HFFc6 (cell line): ENCODE data around the gene ERAP2. TPM values are rescaled to one million over a fixed set of nuclear protein-coding genes. Genes with fewer than 3 reads are reported as not detected.

ENCODE experiments used
- DNase-seq: peaks from one replicate; pipeline ENCODE4 v3.0.0-alpha.2; 2018
- H3K27ac Mint-ChIP-seq: 2 replicates; pipeline ENCODE4 v1.8.0; 2020; ENCODE audit warnings: mild to moderate bottlenecking, mixed read lengths
- H3K27me3 Mint-ChIP-seq: 2 replicates; pipeline ENCODE4 v1.8.0; 2021; ENCODE audit warnings: mild to moderate bottlenecking, moderate library complexity, mixed read lengths; ENCODE audit not compliant: insufficient read depth
- H3K36me3 Mint-ChIP-seq: 2 replicates; pipeline ENCODE4 v1.8.0; 2021; ENCODE audit warnings: low read depth, mixed read lengths
- H3K4me1 Mint-ChIP-seq: 2 replicates; pipeline ENCODE4 v1.8.0; 2020; ENCODE audit warnings: low read depth, mixed read lengths
- H3K4me3 Mint-ChIP-seq: 2 replicates; pipeline ENCODE4 v1.8.0; 2020; ENCODE audit warnings: mild to moderate bottlenecking, moderate library complexity, mixed read lengths
- H3K9me3 Mint-ChIP-seq: 2 replicates; pipeline ENCODE4 v1.8.0; 2020; ENCODE audit warnings: mild to moderate bottlenecking, mixed read lengths
- total RNA-seq, 6 experiments: library from RNA; stranded (reverse); fragmentation: NEBNext Ultra II Directional; extraction: Animal tissue kit (Norgen Biotek cat#: 25700); gene quantifications; 2 replicates in 1 of 6; 3 replicates in 5 of 6; pipeline ENCODE4 v1.2.3, GENCODE V29; 2021
- TF ChIP-seq, protein P1 (sequence below): fragments of 200-600 bp; sonication (generic); IDR thresholded peaks from 2 replicates; pipeline ENCODE4 v1.5.0; 2021; ENCODE audit warnings: antibody characterized with exemption, mild to moderate bottlenecking

The ERAP2 gene
- total RNA-seq, 6 experiments from 2014 or later = 0.97 to 2.6 (median 1.5) TPM

DNA sequence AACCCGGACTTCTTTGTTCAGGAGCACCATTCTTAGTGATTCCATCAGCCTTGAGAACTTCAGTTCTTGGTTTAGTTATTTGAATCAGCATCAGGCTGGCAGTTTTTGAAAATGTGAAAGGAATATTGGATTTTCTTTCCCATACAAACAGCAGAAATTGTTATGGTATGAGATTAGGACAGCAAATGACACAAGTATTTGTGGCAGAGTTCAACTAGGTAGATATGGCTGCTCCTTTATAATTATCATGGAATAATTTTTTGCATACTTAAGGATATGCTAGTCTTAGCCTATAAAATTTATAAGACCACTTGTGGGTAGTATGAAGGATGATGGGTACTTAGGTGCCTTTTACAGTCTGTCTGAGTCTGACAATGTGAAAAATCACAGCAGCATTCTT, 25.5 kb downstream of the ERAP2 start:
- Mint-ChIP-seq H3K27ac (peak overlapping the region; percentile 47; the same call in 1 of the 2 replicates), H3K4me3 (no peak overlapping the region), H3K36me3 (peaks cover 5% of the 10 kb centered on the region; the same call in 1 of the 2 replicates), H3K4me1 (peaks cover 29% of the 10 kb centered on the region), H3K27me3 (no peaks in the 10 kb centered on the region), H3K9me3 (no peaks in the 10 kb centered on the region)
- no peak for DNase-seq
- TF ChIP-seq, protein P1, sequence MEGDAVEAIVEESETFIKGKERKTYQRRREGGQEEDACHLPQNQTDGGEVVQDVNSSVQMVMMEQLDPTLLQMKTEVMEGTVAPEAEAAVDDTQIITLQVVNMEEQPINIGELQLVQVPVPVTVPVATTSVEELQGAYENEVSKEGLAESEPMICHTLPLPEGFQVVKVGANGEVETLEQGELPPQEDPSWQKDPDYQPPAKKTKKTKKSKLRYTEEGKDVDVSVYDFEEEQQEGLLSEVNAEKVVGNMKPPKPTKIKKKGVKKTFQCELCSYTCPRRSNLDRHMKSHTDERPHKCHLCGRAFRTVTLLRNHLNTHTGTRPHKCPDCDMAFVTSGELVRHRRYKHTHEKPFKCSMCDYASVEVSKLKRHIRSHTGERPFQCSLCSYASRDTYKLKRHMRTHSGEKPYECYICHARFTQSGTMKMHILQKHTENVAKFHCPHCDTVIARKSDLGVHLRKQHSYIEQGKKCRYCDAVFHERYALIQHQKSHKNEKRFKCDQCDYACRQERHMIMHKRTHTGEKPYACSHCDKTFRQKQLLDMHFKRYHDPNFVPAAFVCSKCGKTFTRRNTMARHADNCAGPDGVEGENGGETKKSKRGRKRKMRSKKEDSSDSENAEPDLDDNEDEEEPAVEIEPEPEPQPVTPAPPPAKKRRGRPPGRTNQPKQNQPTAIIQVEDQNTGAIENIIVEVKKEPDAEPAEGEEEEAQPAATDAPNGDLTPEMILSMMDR = no peak

DNA sequence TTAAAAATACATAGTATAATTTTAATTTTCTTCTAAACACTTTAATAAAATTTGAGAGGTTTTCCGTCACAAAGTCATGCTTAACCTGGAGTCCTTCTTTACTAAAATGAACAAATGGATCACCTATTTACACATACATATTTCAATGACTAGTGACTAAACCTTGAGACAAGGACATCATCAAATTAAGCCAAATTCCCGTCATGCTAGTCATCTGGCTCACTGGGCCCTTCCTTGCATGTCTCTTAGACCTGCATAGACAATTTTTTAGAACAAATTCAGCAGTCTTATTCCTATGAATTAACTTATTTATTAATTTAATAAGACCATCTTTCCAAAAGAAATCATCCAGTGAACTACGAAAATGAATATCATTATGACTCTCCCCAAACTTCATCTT, 26.6 kb downstream of the ERAP2 start:
- Mint-ChIP-seq H3K36me3 (peaks cover 5% of the 10 kb centered on the region; the same call in 1 of the 2 replicates), H3K27ac (no peak overlapping the region; the same call in 1 of the 2 replicates), H3K27me3 (no peaks in the 10 kb centered on the region), H3K9me3 (no peaks in the 10 kb centered on the region), H3K4me1 (peaks cover 29% of the 10 kb centered on the region), H3K4me3 (no peak overlapping the region)
- no peak for DNase-seq
- TF ChIP-seq, protein P1 = no peak

DNA sequence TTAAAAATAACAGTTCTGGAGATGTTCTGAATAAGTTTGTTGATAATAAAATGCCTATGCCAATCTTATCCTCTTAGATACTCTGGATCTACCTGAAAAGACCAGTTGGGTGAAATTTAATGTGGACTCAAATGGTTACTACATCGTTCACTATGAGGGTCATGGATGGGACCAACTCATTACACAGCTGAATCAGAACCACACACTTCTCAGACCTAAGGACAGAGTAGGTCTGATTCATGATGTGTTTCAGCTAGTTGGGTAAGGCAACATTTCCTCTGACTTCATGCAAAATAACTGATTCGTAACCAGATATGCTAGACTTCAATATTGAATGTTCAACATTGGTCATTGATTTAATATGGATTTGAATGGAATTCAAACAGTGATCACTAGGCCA, 27.0 kb downstream of the ERAP2 start:
- H3K27me3 Mint-ChIP-seq = no peaks in the 10 kb centered on the region
- no peak for DNase-seq
- H3K9me3 Mint-ChIP-seq = no peaks in the 10 kb centered on the region
- no peak overlapping the region for H3K4me3 Mint-ChIP-seq
- peaks cover 5% of the 10 kb centered on the region; the same call in 1 of the 2 replicates for H3K36me3 Mint-ChIP-seq
- H3K27ac Mint-ChIP-seq = no peak overlapping the region; the same call in 1 of the 2 replicates
- H3K4me1 Mint-ChIP-seq = peaks cover 29% of the 10 kb centered on the region
- TF ChIP-seq, protein P1 = no peak

DNA sequence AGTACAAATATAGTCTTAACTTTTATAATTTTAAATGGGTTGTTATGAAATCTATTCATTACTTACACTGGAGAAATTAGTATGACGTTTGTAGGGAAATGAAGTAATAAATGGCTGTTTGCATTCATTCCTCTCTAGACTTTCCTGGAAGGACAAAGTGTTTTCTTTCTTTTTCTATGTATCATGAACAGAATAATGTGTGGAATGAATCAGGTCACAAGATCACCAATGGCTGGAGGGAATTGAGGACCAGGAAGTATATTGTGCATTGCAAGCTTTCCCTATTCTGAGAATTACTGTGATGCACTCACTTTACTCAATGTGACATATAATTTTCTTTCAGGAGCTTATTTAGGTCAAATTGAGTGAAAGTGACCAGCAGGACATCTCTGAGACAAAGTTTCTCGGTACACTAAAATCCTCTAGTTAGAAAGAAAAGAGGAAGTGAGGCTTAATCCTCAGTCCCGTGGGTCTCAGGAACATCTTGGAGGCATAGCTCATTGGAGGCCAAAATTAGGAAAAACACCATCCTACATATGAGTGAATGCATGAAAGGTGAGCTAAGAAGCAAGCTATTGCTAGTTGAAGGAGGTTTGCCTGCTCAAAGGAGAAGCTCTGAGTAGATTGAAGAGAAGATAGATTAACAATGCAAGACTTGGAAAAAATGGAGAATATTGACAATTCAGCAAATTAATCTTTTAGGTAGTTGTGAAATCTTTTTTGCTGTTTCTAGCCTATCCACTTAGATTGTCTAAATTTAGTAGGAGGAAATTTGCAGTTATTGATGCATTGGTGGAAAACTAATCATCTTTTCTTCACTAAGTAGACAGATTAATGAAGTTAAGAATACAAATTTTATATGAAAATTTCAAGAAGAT, 28.0 kb downstream of the ERAP2 start:
- DNase-seq = peak; percentile 17
- H3K4me1 Mint-ChIP-seq = peaks cover 29% of the 10 kb centered on the region

DNA sequence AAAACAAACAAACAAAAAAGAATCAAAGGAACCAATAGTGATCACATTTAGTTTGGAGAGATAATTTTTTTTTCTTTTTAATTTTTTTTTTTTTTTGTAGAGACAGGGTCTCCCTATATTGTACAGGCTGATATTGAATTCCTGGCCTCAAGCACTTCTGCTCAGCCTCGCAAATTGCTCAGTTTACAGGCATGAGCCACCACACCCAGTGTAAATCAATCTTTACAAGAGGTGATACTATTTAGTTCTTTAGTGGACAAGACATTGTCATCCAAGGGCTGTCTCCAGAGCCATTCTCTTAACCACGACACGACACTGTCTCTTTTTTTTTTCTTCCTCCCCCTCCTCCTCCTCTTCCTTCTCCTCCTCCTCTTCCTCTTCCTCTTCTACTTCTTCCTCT, 29.6 kb downstream of the ERAP2 start:
- peaks cover 29% of the 10 kb centered on the region for H3K4me1 Mint-ChIP-seq
- TF ChIP-seq, protein P1 = no peak
- DNase-seq = no peak
- no peaks in the 10 kb centered on the region for H3K9me3 Mint-ChIP-seq
- H3K36me3 Mint-ChIP-seq = peaks cover 5% of the 10 kb centered on the region
- H3K27ac Mint-ChIP-seq = no peak overlapping the region
- no peaks in the 10 kb centered on the region for H3K27me3 Mint-ChIP-seq
- H3K4me3 Mint-ChIP-seq = no peak overlapping the region

More for the DNA sequence above, 28.0 kb downstream of the ERAP2 start:
- no peak overlapping the region for H3K4me3 Mint-ChIP-seq
- H3K27ac Mint-ChIP-seq = peak overlapping the region; percentile 23; the same call in 1 of the 2 replicates
- H3K36me3 Mint-ChIP-seq = peaks cover 5% of the 10 kb centered on the region
- TF ChIP-seq, protein P1 = no peak
- no peaks in the 10 kb centered on the region for H3K9me3 Mint-ChIP-seq
- H3K27me3 Mint-ChIP-seq = no peaks in the 10 kb centered on the region
